ENCODE measurements around the gene PSMA5. TPM values are rescaled to one million over a fixed set of nuclear protein-coding genes. Genes with fewer than 3 reads are reported as not detected.
"Not testable (repeated sequence)": the region's sequence is repeated elsewhere in the genome, so short reads cannot be mapped to it uniquely, and the experiment has no call there.

Gene PSMA5
- total and polyA plus RNA-seq, 7 experiments from 2014 or later, result 38.3 to 203 (median 76.4) TPM

DNA sequence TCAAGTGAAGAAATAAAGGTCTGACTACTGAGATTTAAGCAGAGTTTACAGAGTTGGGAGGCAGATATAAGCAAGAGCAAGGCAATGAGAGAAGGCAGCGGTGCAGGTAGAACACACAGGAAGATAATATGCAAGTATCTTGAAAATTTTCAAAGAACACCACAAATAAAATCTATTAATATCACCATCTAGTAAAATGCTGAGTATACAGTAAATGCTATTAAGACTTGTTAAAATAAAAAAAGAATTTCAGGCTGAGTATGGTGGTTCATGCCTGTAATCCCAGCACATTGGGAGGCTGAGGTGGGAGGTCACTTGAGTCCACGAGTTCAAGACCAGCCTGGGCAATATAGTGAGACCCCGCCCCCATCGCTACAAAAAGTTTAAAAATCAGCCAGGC lies 48.5 kb downstream of the PSMA5 start:
- POLR2A ChIA-PET, result no interaction called here
- Mint-ChIP-seq H3K4me1 (peaks cover 0 to 17% (median 0%) of the 10 kb centered on the region in 7 donors), H3K27me3 (peaks cover 0 to 10% (median 4%) of the 10 kb centered on the region in 5 donors), H3K36me3 (peaks cover 0 to 12% (median 0%) of the 10 kb centered on the region in 5 donors), H3K27ac (no peak overlapping the region), H3K9me3 (no peaks in the 10 kb centered on the region), H3K4me3 (no peak overlapping the region)
- CTCF ChIA-PET, result interaction anchor here (0.6 kb wide), 1 partner anchor 367 kb away, joined by 5 read pairs; no protein-coding TSS in a partner anchor
- DNase-seq (no peak), ATAC-seq (no peak)
- intact Hi-C loops (cut with micrococcal nuclease), result no loop called here
- H3K36me3 ChIP-seq (ENCODE audit: control insufficient read depth in 2 of 3, insufficient read depth in 3 of 3, low read length in 3 of 3), result no peaks in the 10 kb centered on the region
- no peaks in the 10 kb centered on the region for H3K4me1 ChIP-seq (ENCODE audit: control insufficient read depth in 2 of 2, insufficient read depth in 2 of 2, low read length in 2 of 2)
- H3K4me3 ChIP-seq (ENCODE audit: low read length), result no peak overlapping the region
- no peaks in the 10 kb centered on the region for H3K9me3 ChIP-seq (ENCODE audit: control insufficient read depth in 2 of 3, low read length in 3 of 3)
- H3K27ac ChIP-seq (ENCODE audit: low read depth, low read length), result no peak overlapping the region
- no peaks in the 10 kb centered on the region for H3K27me3 ChIP-seq (ENCODE audit: control insufficient read depth in 2 of 2, insufficient read depth in 2 of 2, low read length in 2 of 2)

GRCh38 chr1:109373696-109374095 lies 52.6 kb downstream of the PSMA5 start:
- Mint-ChIP-seq H3K36me3 (peaks cover 0 to 12% (median 0%) of the 10 kb centered on the region in 5 donors), H3K27me3 (peaks cover 5 to 25% (median 18%) of the 10 kb centered on the region in 5 donors), H3K4me1 (peaks cover 4 to 47% (median 7%) of the 10 kb centered on the region in 7 donors), H3K27ac (peak overlapping the region in 1 of 9 donors; percentile 82)
- H3K9me3 Mint-ChIP-seq; CTCF ChIA-PET; POLR2A ChIA-PET; H3K4me3 ChIP-seq (ENCODE audit: low read length); DNase-seq; H3K9me3 ChIP-seq (ENCODE audit: control insufficient read depth in 2 of 3, low read length in 3 of 3); intact Hi-C loops (cut with micrococcal nuclease); H3K36me3 ChIP-seq (ENCODE audit: control insufficient read depth in 2 of 3, insufficient read depth in 3 of 3, low read length in 3 of 3); ATAC-seq; H3K4me3 Mint-ChIP-seq; H3K4me1 ChIP-seq (ENCODE audit: control insufficient read depth in 2 of 2, insufficient read depth in 2 of 2, low read length in 2 of 2); H3K27me3 ChIP-seq (ENCODE audit: control insufficient read depth in 2 of 2, insufficient read depth in 2 of 2, low read length in 2 of 2); H3K27ac ChIP-seq (ENCODE audit: low read depth, low read length): not testable (repeated sequence)

DNA sequence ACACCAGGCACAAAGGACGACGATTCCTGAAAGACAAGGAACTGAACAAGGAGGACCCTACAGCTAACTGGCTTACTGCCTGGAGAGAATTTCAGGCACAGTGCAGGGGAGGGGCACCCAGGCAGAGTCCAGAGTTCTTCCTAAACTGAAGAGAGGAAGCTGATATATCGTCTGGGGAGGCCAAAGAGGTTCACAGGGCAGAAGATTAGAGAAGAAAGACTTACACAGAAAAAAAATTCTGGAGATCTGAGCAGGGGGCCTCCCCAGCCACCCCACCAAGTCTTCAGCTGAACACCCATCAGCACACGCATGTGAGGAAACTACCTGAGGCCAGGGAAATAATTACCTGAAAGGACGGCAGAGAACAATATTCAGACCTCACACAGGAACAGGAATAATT lies 53.1 kb downstream of the PSMA5 start:
- ChIA-PET POLR2A (no interaction called here), CTCF (no interaction called here)
- Mint-ChIP-seq H3K27me3 (peaks cover 5 to 25% (median 18%) of the 10 kb centered on the region in 5 donors), H3K27ac (peak overlapping the region in 1 of 9 donors; percentile 82), H3K4me3 (peak overlapping the region in 1 of 10 donors; percentile 74), H3K36me3 (peaks cover 0 to 12% (median 0%) of the 10 kb centered on the region in 5 donors), H3K4me1 (peaks cover 4 to 49% (median 7%) of the 10 kb centered on the region in 7 donors), H3K9me3 (no peaks in the 10 kb centered on the region)
- intact Hi-C loops (cut with micrococcal nuclease), result no loop called here
- Histone ChIP-seq H3K27ac (ENCODE audit: low read depth, low read length) (no peak overlapping the region), H3K9me3 (ENCODE audit: control insufficient read depth in 2 of 3, low read length in 3 of 3) (no peaks in the 10 kb centered on the region), H3K27me3 (ENCODE audit: control insufficient read depth in 2 of 2, insufficient read depth in 2 of 2, low read length in 2 of 2) (peaks cover 0 to 3% of the 10 kb centered on the region in 2 donors), H3K4me3 (ENCODE audit: low read length) (no peak overlapping the region), H3K36me3 (ENCODE audit: control insufficient read depth in 2 of 3, insufficient read depth in 3 of 3, low read length in 3 of 3) (no peaks in the 10 kb centered on the region), H3K4me1 (ENCODE audit: control insufficient read depth in 2 of 2, insufficient read depth in 2 of 2, low read length in 2 of 2) (no peaks in the 10 kb centered on the region)
- DNase-seq (no peak), ATAC-seq (no peak)

- CTCF ChIA-PET, result no interaction called here
- Histone ChIP-seq H3K27me3 (ENCODE audit: control insufficient read depth in 2 of 2, insufficient read depth in 2 of 2, low read length in 2 of 2) (peaks cover 0 to 3% of the 10 kb centered on the region in 2 donors), H3K36me3 (ENCODE audit: control insufficient read depth in 2 of 3, insufficient read depth in 3 of 3, low read length in 3 of 3) (no peaks in the 10 kb centered on the region), H3K4me1 (ENCODE audit: control insufficient read depth in 2 of 2, insufficient read depth in 2 of 2, low read length in 2 of 2) (no peaks in the 10 kb centered on the region), H3K4me3 (ENCODE audit: low read length) (no peak overlapping the region), H3K27ac (ENCODE audit: low read depth, low read length) (no peak overlapping the region), H3K9me3 (ENCODE audit: control insufficient read depth in 2 of 3, low read length in 3 of 3) (no peaks in the 10 kb centered on the region)
- H3K4me3 Mint-ChIP-seq, result no peak overlapping the region
- H3K27ac Mint-ChIP-seq, result no peak overlapping the region
- intact Hi-C loops (cut with micrococcal nuclease), result no loop called here
- peaks cover 11 to 30% (median 24%) of the 10 kb centered on the region in 5 donors for H3K27me3 Mint-ChIP-seq
- ATAC-seq (no peak), DNase-seq (no peak)
- no peaks in the 10 kb centered on the region for H3K9me3 Mint-ChIP-seq
- POLR2A ChIA-PET, result interaction anchor here (0.6 kb wide), 1 partner anchor 1010 kb away, joined by 3 read pairs; no protein-coding TSS in a partner anchor
- H3K4me1 Mint-ChIP-seq, result peaks cover 4 to 49% (median 7%) of the 10 kb centered on the region in 7 donors
- H3K36me3 Mint-ChIP-seq, result peaks cover 0 to 14% (median 0%) of the 10 kb centered on the region in 5 donors
Observed at GRCh38 chr1:109372281-109372680, 54.0 kb downstream of the PSMA5 start.

GRCh38 chr1:109371341-109371739 lies 54.9 kb downstream of the PSMA5 start:
- Histone ChIP-seq H3K27ac (ENCODE audit: low read depth, low read length) (no peak overlapping the region), H3K4me3 (ENCODE audit: low read length) (no peak overlapping the region), H3K4me1 (ENCODE audit: control insufficient read depth in 2 of 2, insufficient read depth in 2 of 2, low read length in 2 of 2) (no peaks in the 10 kb centered on the region), H3K36me3 (ENCODE audit: control insufficient read depth in 2 of 3, insufficient read depth in 3 of 3, low read length in 3 of 3) (no peaks in the 10 kb centered on the region), H3K9me3 (ENCODE audit: control insufficient read depth in 2 of 3, low read length in 3 of 3) (no peaks in the 10 kb centered on the region), H3K27me3 (ENCODE audit: control insufficient read depth in 2 of 2, insufficient read depth in 2 of 2, low read length in 2 of 2) (peaks cover 0 to 3% of the 10 kb centered on the region in 2 donors)
- DNase-seq (peak in 1 of 9 donors; percentile 30), ATAC-seq (no peak)
- CTCF ChIA-PET, result no interaction called here
- H3K27ac Mint-ChIP-seq, result peak overlapping the region in 1 of 9 donors; percentile 1
- H3K4me3 Mint-ChIP-seq, result peak overlapping the region in 1 of 10 donors; percentile 68
- H3K9me3 Mint-ChIP-seq, result no peaks in the 10 kb centered on the region
- peaks cover 0 to 19% (median 0%) of the 10 kb centered on the region in 5 donors for H3K36me3 Mint-ChIP-seq
- intact Hi-C loops (cut with micrococcal nuclease), result no loop called here
- peaks cover 19 to 39% (median 30%) of the 10 kb centered on the region in 5 donors for H3K27me3 Mint-ChIP-seq
- H3K4me1 Mint-ChIP-seq, result peaks cover 4 to 49% (median 7%) of the 10 kb centered on the region in 7 donors
- POLR2A ChIA-PET, result no interaction called here

- Mint-ChIP-seq H3K4me1 (peaks cover 4 to 48% (median 7%) of the 10 kb centered on the region in 7 donors), H3K9me3 (no peaks in the 10 kb centered on the region), H3K4me3 (peak overlapping the region in 2 of 10 donors; percentile 20 to 68), H3K36me3 (peaks cover 0 to 22% (median 0%) of the 10 kb centered on the region in 5 donors), H3K27ac (peak overlapping the region in 1 of 9 donors; percentile 1), H3K27me3 (peaks cover 21 to 40% (median 33%) of the 10 kb centered on the region in 5 donors)
- Histone ChIP-seq H3K36me3 (ENCODE audit: control insufficient read depth in 2 of 3, insufficient read depth in 3 of 3, low read length in 3 of 3) (no peaks in the 10 kb centered on the region), H3K27me3 (ENCODE audit: control insufficient read depth in 2 of 2, insufficient read depth in 2 of 2, low read length in 2 of 2) (peaks cover 0 to 3% of the 10 kb centered on the region in 2 donors), H3K4me3 (ENCODE audit: low read length) (no peak overlapping the region), H3K9me3 (ENCODE audit: control insufficient read depth in 2 of 3, low read length in 3 of 3) (no peaks in the 10 kb centered on the region), H3K27ac (ENCODE audit: low read depth, low read length) (no peak overlapping the region), H3K4me1 (ENCODE audit: control insufficient read depth in 2 of 2, insufficient read depth in 2 of 2, low read length in 2 of 2) (no peaks in the 10 kb centered on the region)
- DNase-seq (no peak), ATAC-seq (no peak)
- ChIA-PET CTCF (interaction anchor here (0.6 kb wide), 1 partner anchor 410 kb away, joined by 3 read pairs; no protein-coding TSS in a partner anchor), POLR2A (no interaction called here)
- intact Hi-C loops (cut with micrococcal nuclease), result no loop called here
Observed at GRCh38 chr1:109370712-109371340, 55.4 kb downstream of the PSMA5 start.

All from naive thymus-derived CD4-positive, alpha-beta T cell (primary cell).